ENCODE measurements around the gene ZBED3.
"Not testable (repeated sequence)": the region's sequence is repeated elsewhere in the genome, so short reads cannot be mapped to it uniquely, and the experiment has no call there.

ZBED3 gene

GRCh38 chr5:77086689-77087483 lies at the start of gene ZBED3:
ZBED3 (minus strand) TSS chr5:77087285; CDS start chr5:77077878, 9,407 bp downstream.
- no peak for DNase-seq (ENCODE audit: low spot score)

GRCh38 chr5:77133061-77133758 lies 46.1 kb upstream of the ZBED3 start:
- no peak for DNase-seq (ENCODE audit: low spot score)

GRCh38 chr5:77131361-77131760 lies 44.3 kb upstream of the ZBED3 start:
- no peak for DNase-seq (ENCODE audit: low spot score)

- no peak for DNase-seq (ENCODE audit: low spot score)
Measured at GRCh38 chr5:77129391-77129990, 42.4 kb upstream of the ZBED3 start.

- no peak for DNase-seq (ENCODE audit: low spot score)
Measured at GRCh38 chr5:77128411-77129061, 41.5 kb upstream of the ZBED3 start.

- no peak for DNase-seq (ENCODE audit: low spot score)
Measured at GRCh38 chr5:77123057-77123456, 36.0 kb upstream of the ZBED3 start.

- no peak for DNase-seq (ENCODE audit: low spot score)
Measured at GRCh38 chr5:77120706-77121105, 33.6 kb upstream of the ZBED3 start.

- no peak for DNase-seq (ENCODE audit: low spot score)
Measured at GRCh38 chr5:77120086-77120485, 33.0 kb upstream of the ZBED3 start.

GRCh38 chr5:77117161-77117560 lies 30.1 kb upstream of the ZBED3 start:
- DNase-seq (ENCODE audit: low spot score) = no peak

- DNase-seq (ENCODE audit: low spot score) = not testable (repeated sequence)
Measured at GRCh38 chr5:77107035-77107434, 19.9 kb upstream of the ZBED3 start.

- DNase-seq (ENCODE audit: low spot score) = no peak
Measured at GRCh38 chr5:77104813-77105212, 17.7 kb upstream of the ZBED3 start.

GRCh38 chr5:77103457-77103856 lies 16.4 kb upstream of the ZBED3 start:
- no peak for DNase-seq (ENCODE audit: low spot score)

GRCh38 chr5:77102549-77102948 lies 15.5 kb upstream of the ZBED3 start:
- no peak for DNase-seq (ENCODE audit: low spot score)

- no peak for DNase-seq (ENCODE audit: low spot score)
Measured at GRCh38 chr5:77101298-77101697, 14.2 kb upstream of the ZBED3 start.

- DNase-seq (ENCODE audit: low spot score) = no peak
Measured at GRCh38 chr5:77095189-77095588, 8.1 kb upstream of the ZBED3 start.

GRCh38 chr5:77087484-77088261 lies 588 bp upstream of the ZBED3 start:
- DNase-seq (ENCODE audit: low spot score) = no peak

- DNase-seq (ENCODE audit: low spot score) = no peak
Measured at GRCh38 chr5:77086368-77086688, 757 bp downstream of the ZBED3 start.

GRCh38 chr5:77083088-77083487 lies 4.0 kb downstream of the ZBED3 start:
- DNase-seq (ENCODE audit: low spot score) = no peak

GRCh38 chr5:77082280-77082679 lies 4.8 kb downstream of the ZBED3 start:
- no peak for DNase-seq (ENCODE audit: low spot score)

- DNase-seq (ENCODE audit: low spot score) = no peak
Measured at GRCh38 chr5:77080905-77081304, 6.2 kb downstream of the ZBED3 start.

- not testable (repeated sequence) for DNase-seq (ENCODE audit: low spot score)
Measured at GRCh38 chr5:77080479-77080878, 6.6 kb downstream of the ZBED3 start.

- no peak for DNase-seq (ENCODE audit: low spot score)
Measured at GRCh38 chr5:77077829-77078176, 9.3 kb downstream of the ZBED3 start.

All from hematopoietic multipotent progenitor cell treated with erythropoietin and hydrocortisone succinate and interleukin-3 and kit ligand, for 15 days (in vitro differentiated cells).